GM12873 (cell line): Measurements from ENCODE around the gene SRSF3.

ENCODE experiments used
- CTCF ChIP-seq: IDR thresholded peaks from 2 replicates; pipeline ENCODE4 v1.5.1; 2012; ENCODE audit warnings: low read depth, mild to moderate bottlenecking, moderate library complexity, low read length, control low read depth; ENCODE audit not compliant: insufficient read depth; ENCODE audit errors: missing control alignments

Gene SRSF3

GRCh38 chr6:36626636-36627035 lies 32.5 kb downstream of the SRSF3 start:
- TF ChIP-seq CTCF = no peak

GRCh38 chr6:36627141-36627540 lies 33.0 kb downstream of the SRSF3 start:
- no peak for TF ChIP-seq CTCF

GRCh38 chr6:36627801-36628246 lies 33.7 kb downstream of the SRSF3 start:
- no peak for TF ChIP-seq CTCF

- no peak for TF ChIP-seq CTCF
Measured at GRCh38 chr6:36629784-36630183, 35.6 kb downstream of the SRSF3 start.

GRCh38 chr6:36631326-36632011 lies 37.3 kb downstream of the SRSF3 start:
- no peak for TF ChIP-seq CTCF

- TF ChIP-seq CTCF = no peak
Measured at GRCh38 chr6:36633370-36633769, 39.2 kb downstream of the SRSF3 start.

- no peak for TF ChIP-seq CTCF
Measured at GRCh38 chr6:36633915-36634314, 39.8 kb downstream of the SRSF3 start.
